Measurements from ENCODE around the gene LRIF1. TPM values are rescaled to one million over a fixed set of nuclear protein-coding genes. Genes with fewer than 3 reads are reported as not detected.

The LRIF1 gene
- total RNA-seq, 2 donors from 2014 or later, result 13.7 to 20.1 TPM

DNA sequence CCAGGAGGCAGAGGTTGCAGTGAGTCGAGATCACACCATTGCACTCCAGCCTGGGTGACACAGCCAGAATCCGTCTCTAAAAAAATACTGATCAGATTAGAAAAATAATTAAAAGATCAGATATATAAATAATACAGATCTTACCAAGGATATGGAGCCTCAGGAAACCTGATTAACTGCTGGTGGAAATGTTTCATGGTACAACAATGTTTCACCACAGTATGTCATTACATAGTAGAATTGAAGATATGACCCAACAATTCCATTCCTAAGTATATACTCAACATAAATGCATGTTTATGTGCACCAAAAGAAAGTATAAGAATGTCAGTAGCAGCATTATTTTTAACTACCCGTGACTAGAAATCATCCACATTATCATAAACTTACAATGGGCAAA is 49.0 kb downstream of the LRIF1 start:
- Histone ChIP-seq H3K27ac (ENCODE audit: low read depth, low read length) (no peak overlapping the region), H3K4me1 (ENCODE audit: control insufficient read depth, insufficient read depth, low read length) (no peaks in the 10 kb centered on the region), H3K9ac (ENCODE audit: extremely low read depth, low read length, poor library complexity, severe bottlenecking) (no peak overlapping the region), H3K36me3 (ENCODE audit: control insufficient read depth, insufficient read depth, low read length) (no peaks in the 10 kb centered on the region), H3K4me3 (ENCODE audit: low read length) (no peak overlapping the region), H3K27me3 (ENCODE audit: control insufficient read depth, insufficient read depth, low read length, poor library complexity, severe bottlenecking) (no peaks in the 10 kb centered on the region), H3K9me3 (ENCODE audit: control insufficient read depth, low read length) (peaks cover 8% of the 10 kb centered on the region)
- 86 to 93% methylated on average over 1 to 3 of the region's 3 CpGs for WGBS, 2 experiments (ENCODE audit: insufficient coverage in 1 of 2, insufficient read length in 1 of 2)
- peaks cover 2% of the 10 kb centered on the region for H3K9me3 Mint-ChIP-seq
- H3K27me3 Mint-ChIP-seq (ENCODE audit: insufficient read depth), result peaks cover 3% of the 10 kb centered on the region
- no peak overlapping the region for H3K27ac Mint-ChIP-seq
- no peak for DNase-seq
- H3K4me3 Mint-ChIP-seq, result no peak overlapping the region
- TF ChIP-seq, protein P1, sequence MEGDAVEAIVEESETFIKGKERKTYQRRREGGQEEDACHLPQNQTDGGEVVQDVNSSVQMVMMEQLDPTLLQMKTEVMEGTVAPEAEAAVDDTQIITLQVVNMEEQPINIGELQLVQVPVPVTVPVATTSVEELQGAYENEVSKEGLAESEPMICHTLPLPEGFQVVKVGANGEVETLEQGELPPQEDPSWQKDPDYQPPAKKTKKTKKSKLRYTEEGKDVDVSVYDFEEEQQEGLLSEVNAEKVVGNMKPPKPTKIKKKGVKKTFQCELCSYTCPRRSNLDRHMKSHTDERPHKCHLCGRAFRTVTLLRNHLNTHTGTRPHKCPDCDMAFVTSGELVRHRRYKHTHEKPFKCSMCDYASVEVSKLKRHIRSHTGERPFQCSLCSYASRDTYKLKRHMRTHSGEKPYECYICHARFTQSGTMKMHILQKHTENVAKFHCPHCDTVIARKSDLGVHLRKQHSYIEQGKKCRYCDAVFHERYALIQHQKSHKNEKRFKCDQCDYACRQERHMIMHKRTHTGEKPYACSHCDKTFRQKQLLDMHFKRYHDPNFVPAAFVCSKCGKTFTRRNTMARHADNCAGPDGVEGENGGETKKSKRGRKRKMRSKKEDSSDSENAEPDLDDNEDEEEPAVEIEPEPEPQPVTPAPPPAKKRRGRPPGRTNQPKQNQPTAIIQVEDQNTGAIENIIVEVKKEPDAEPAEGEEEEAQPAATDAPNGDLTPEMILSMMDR (conservative IDR thresholded peaks at IDR 0.05), result no peak
- peaks cover 10% of the 10 kb centered on the region for H3K4me1 Mint-ChIP-seq
- H3K36me3 Mint-ChIP-seq (ENCODE audit: low read depth), result no peaks in the 10 kb centered on the region

DNA sequence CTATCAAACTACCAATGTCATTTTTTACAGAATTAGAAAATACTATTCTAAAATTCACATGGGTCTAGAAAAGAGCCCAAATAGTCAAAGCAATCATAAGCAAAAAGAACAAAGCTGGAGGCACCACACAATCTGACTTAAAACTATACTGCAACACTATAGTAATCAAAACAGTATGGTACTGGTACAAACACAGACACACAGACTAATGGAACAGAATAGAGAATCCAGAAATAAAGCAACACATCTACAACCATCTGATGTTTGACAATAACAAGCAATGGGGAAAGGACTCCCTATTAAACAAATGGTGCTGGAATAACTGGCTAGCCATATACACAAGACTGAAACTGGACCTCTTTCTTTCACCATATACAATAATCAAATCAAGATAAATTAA is 50.9 kb downstream of the LRIF1 start:
- no peaks in the 10 kb centered on the region for H3K4me1 ChIP-seq (ENCODE audit: control insufficient read depth, insufficient read depth, low read length)
- H3K27ac ChIP-seq (ENCODE audit: low read depth, low read length), result no peak overlapping the region
- peaks cover 8% of the 10 kb centered on the region for H3K9me3 ChIP-seq (ENCODE audit: control insufficient read depth, low read length)
- peaks cover 3% of the 10 kb centered on the region for H3K27me3 Mint-ChIP-seq (ENCODE audit: insufficient read depth)
- DNase-seq, result no peak
- no peaks in the 10 kb centered on the region for H3K36me3 Mint-ChIP-seq (ENCODE audit: low read depth)
- no peaks in the 10 kb centered on the region for H3K36me3 ChIP-seq (ENCODE audit: control insufficient read depth, insufficient read depth, low read length)
- no peaks in the 10 kb centered on the region for H3K27me3 ChIP-seq (ENCODE audit: control insufficient read depth, insufficient read depth, low read length, poor library complexity, severe bottlenecking)
- H3K27ac Mint-ChIP-seq, result no peak overlapping the region
- H3K4me3 ChIP-seq (ENCODE audit: low read length), result no peak overlapping the region
- peaks cover 2% of the 10 kb centered on the region for H3K9me3 Mint-ChIP-seq
- TF ChIP-seq, protein P1 (conservative IDR thresholded peaks at IDR 0.05), result no peak
- peaks cover 6% of the 10 kb centered on the region for H3K4me1 Mint-ChIP-seq
- no peak overlapping the region for H3K4me3 Mint-ChIP-seq
- H3K9ac ChIP-seq (ENCODE audit: extremely low read depth, low read length, poor library complexity, severe bottlenecking), result no peak overlapping the region

DNA sequence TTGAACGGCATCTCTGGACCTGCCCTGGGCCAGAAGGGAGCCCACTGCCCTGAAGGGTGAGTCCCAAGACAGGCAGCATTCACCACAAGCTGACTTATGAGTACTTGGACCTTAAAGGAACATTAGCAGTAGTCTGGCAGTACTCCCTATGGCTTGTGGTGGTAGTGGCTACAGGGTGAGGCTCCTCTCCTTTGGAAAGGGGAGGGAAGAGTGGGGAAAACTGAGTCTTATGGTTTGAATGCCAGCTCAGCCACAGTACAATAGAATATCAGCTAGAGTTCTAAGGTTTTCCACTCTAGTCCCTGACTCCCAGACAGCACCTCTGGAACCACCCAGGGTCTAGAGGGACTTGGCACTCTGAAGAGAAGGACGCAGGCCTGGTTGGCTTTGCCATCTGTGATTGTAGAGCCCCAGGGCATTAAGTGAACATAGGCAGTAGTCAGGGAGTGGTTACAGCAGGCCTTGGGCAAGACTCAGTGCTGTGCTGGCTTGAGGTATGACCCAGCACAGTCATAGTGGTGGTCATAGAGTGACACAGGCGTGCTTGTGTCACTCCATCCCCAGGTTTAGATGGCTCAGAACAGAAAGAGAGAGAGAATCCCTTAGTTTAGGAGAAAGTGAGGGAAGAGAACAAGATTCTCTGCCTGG is 59.7 kb downstream of the LRIF1 start:
- no peak overlapping the region for H3K27ac ChIP-seq (ENCODE audit: low read depth, low read length)
- no peaks in the 10 kb centered on the region for H3K9me3 Mint-ChIP-seq

More for the DNA sequence above, 59.7 kb downstream of the LRIF1 start:
- Histone ChIP-seq H3K4me1 (ENCODE audit: control insufficient read depth, insufficient read depth, low read length) (peaks cover 2% of the 10 kb centered on the region), H3K9me3 (ENCODE audit: control insufficient read depth, low read length) (no peaks in the 10 kb centered on the region), H3K36me3 (ENCODE audit: control insufficient read depth, insufficient read depth, low read length) (no peaks in the 10 kb centered on the region), H3K4me3 (ENCODE audit: low read length) (no peak overlapping the region), H3K9ac (ENCODE audit: extremely low read depth, low read length, poor library complexity, severe bottlenecking) (no peak overlapping the region), H3K27me3 (ENCODE audit: control insufficient read depth, insufficient read depth, low read length, poor library complexity, severe bottlenecking) (no peaks in the 10 kb centered on the region)
- no peak for DNase-seq
- no peak overlapping the region for H3K4me3 Mint-ChIP-seq
- no peaks in the 10 kb centered on the region for H3K36me3 Mint-ChIP-seq (ENCODE audit: low read depth)
- TF ChIP-seq, protein P1 (conservative IDR thresholded peaks at IDR 0.05), result no peak
- no peaks in the 10 kb centered on the region for H3K4me1 Mint-ChIP-seq
- 67 to 93% methylated on average over 1 to 3 of the region's 3 CpGs for whole genome bisulfite sequencing, 2 experiments (ENCODE audit: insufficient coverage in 1 of 2, insufficient read length in 1 of 2)
- H3K27ac Mint-ChIP-seq, result no peak overlapping the region
- H3K27me3 Mint-ChIP-seq (ENCODE audit: insufficient read depth), result no peaks in the 10 kb centered on the region
